Skeletal muscle satellite cell (primary cell): ENCODE results near the gene ABTB2.

Experiments used
- H3K27me3 ChIP-seq: 2 replicates; pipeline ENCODE4 v1.7.0; 2013; ENCODE audit warnings: low read length; ENCODE audit not compliant: control insufficient read depth, insufficient read depth
- H3K36me3 ChIP-seq: 2 replicates; pipeline ENCODE4 v1.7.0; 2013; ENCODE audit warnings: mild to moderate bottlenecking, control low read depth, low read length; ENCODE audit not compliant: insufficient read depth
- H3K4me1 ChIP-seq: 2 replicates; pipeline ENCODE4 v1.7.0; 2013; ENCODE audit warnings: low read length; ENCODE audit not compliant: control insufficient read depth, insufficient read depth
- H3K4me2 ChIP-seq: 2 replicates; pipeline ENCODE4 v1.7.0; 2013; ENCODE audit warnings: mild to moderate bottlenecking, low read length
- H3K4me3 ChIP-seq: 2 replicates; pipeline ENCODE4 v1.7.0; 2013; ENCODE audit warnings: low read length
- H3K9ac ChIP-seq: 2 replicates; pipeline ENCODE4 v1.7.0; 2013; ENCODE audit warnings: mild to moderate bottlenecking, low read depth, low read length, moderate library complexity
- H3K9me3 ChIP-seq: replicated peaks from 2 replicates; pipeline ENCODE4 v1.7.0; 2013; ENCODE audit warnings: mild to moderate bottlenecking, control low read depth, low read length

ABTB2 gene

DNA sequence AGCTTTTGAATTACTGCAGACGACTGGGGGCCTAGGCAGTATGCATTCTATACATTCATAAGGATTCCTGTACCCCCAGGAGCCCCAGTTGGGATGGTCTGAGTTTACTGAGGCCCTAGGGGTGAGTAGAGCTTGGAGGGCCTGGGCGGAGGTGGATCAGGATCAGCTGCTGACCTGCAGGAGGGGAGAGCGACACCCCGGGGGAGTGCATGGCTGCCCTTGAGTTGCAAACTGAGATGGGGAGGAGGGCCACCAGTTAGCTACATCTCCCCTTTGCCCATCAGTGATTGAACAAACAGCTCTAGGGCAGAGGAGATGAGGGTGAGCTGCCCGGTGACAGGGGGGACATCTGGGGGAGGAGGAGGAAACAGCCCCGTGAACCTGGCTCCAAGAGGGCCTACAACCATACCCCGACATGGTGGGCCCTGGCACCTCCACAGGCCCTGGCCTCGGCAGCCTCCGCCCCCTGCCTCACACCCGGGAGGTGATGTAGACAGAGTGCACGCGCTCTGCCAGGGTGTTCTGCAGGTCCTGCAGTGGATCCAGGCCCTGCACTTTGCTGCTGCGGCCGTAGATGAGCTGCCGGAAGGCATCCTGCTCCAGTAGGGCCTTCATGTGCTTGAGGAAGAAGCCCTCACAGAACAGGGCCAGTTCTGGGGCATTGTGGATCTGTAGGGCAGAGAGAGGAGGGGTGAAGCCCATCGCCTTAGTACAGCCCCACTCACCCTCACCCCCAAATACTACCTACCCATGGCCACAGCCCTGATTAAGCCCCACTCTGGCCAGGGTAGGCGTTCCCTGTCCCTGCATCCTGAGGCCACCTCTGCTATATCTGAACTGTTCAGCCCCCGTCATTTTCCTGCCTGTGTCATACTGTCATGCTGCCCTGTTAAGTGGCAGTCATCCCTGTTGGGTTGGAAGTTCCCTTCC is 205.6 kb downstream of the ABTB2 start:
- H3K4me2 ChIP-seq: no peak overlapping the region
- H3K9me3 ChIP-seq: no peaks in the 10 kb centered on the region
- H3K27me3 ChIP-seq: no peaks in the 10 kb centered on the region
- H3K36me3 ChIP-seq: peaks cover 62% of the 10 kb centered on the region
- H3K4me1 ChIP-seq: no peaks in the 10 kb centered on the region
- no peak overlapping the region for H3K9ac ChIP-seq
- no peak overlapping the region for H3K4me3 ChIP-seq

DNA sequence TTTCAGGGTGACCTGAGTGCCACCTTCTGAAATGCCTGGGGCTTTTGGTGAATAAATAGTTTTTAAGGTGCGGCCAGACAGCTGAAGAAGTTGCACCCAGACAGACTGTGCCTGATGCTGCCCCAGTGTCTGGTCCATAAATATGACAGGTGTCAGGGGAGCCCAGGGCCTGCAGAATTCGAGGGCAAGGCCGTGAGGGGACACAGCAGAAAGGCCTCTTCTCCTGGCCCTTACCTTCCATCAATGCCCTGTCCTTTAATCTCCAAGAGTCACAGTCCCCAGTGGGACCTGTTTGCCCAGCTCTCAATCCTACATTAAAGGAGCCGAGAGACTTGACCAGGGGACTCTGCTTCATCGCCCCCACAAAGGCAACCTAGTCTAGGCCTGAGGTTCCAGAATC is 206.6 kb downstream of the ABTB2 start:
- Histone ChIP-seq H3K36me3 (peaks cover 72% of the 10 kb centered on the region), H3K27me3 (no peaks in the 10 kb centered on the region), H3K9ac (no peak overlapping the region), H3K4me1 (no peaks in the 10 kb centered on the region), H3K4me2 (no peak overlapping the region), H3K4me3 (no peak overlapping the region), H3K9me3 (no peaks in the 10 kb centered on the region)

DNA sequence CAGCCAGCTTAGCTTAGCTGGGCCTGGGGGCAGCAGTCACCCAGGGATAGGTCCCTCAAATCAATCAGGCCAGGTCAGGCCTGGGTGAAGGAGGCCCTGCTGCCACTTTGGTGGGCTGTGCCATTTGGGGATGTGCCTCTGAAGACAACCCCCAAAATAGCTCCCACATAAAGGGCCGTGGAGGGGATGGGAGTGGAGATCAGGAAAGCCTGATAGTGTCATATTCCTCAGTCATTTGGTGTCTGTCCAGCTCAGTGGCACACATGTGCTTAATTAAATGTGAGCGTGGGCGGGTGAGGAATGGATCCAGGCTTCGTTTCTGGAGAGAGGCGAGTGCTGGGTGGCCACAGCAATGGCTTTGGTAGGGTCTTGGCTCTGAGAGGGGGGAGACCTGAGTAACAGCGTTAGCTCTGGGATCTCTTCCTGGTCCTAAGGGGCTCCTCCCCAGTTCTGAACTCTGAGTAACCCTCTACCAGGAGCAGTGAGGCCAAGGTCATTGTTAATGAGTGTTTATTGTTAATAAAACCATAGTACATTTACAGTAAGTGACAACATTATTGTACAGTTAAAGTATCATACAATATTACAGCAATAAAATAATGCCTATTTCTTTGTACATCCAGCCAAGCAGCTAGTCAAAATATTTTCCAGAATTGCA is 207.2 kb downstream of the ABTB2 start:
- no peaks in the 10 kb centered on the region for H3K27me3 ChIP-seq
- H3K4me3 ChIP-seq: no peak overlapping the region
- no peaks in the 10 kb centered on the region for H3K4me1 ChIP-seq
- no peaks in the 10 kb centered on the region for H3K9me3 ChIP-seq
- H3K4me2 ChIP-seq: no peak overlapping the region
- peaks cover 77% of the 10 kb centered on the region for H3K36me3 ChIP-seq
- H3K9ac ChIP-seq: no peak overlapping the region

DNA sequence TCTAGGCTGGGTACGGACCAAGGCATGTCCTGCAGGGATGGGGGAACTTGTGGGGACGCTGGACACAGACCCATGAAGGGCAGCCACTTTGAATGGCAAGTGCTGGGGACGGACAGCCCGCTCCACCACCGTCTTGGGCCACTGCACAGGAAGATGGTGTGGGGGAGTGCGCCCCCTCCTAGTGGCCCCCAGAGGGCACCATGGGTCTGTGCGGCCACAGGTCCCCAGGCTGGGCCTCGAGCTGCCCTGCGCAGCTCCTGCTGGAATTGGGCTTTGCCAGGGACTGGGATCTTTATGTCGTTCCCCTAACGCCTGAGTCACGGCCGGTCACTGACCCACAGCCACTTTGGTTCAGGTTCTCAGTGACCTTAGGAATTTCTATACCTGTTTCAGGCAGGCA is 208.0 kb downstream of the ABTB2 start:
- no peak overlapping the region for H3K4me3 ChIP-seq
- H3K36me3 ChIP-seq: peaks cover 79% of the 10 kb centered on the region
- no peak overlapping the region for H3K4me2 ChIP-seq
- no peak overlapping the region for H3K9ac ChIP-seq
- H3K4me1 ChIP-seq: no peaks in the 10 kb centered on the region
- no peaks in the 10 kb centered on the region for H3K9me3 ChIP-seq
- H3K27me3 ChIP-seq: no peaks in the 10 kb centered on the region

DNA sequence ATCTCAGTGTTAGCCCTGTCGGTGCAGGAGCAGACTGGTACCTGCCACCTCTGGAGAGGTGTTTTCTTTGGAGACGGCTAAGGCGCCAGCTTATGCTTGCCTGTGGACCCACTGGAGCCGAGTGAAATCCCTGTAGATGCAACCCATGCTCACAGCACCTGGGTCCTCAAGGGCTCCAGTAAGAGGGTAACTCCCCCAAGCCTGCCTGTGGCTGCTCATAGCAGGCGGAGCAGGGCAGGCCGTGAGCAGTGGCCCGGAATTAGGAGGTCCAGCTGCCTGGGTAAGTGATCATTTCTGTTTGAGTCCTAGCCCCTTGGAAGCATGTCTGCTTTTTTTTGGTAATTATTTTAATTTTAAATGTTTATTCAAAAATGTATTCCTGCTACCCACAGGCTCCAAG is 208.5 kb downstream of the ABTB2 start:
- no peaks in the 10 kb centered on the region for H3K4me1 ChIP-seq
- H3K36me3 ChIP-seq: peaks cover 80% of the 10 kb centered on the region
- H3K4me2 ChIP-seq: no peak overlapping the region
- no peaks in the 10 kb centered on the region for H3K9me3 ChIP-seq
- H3K9ac ChIP-seq: no peak overlapping the region
- no peaks in the 10 kb centered on the region for H3K27me3 ChIP-seq
- no peak overlapping the region for H3K4me3 ChIP-seq

DNA sequence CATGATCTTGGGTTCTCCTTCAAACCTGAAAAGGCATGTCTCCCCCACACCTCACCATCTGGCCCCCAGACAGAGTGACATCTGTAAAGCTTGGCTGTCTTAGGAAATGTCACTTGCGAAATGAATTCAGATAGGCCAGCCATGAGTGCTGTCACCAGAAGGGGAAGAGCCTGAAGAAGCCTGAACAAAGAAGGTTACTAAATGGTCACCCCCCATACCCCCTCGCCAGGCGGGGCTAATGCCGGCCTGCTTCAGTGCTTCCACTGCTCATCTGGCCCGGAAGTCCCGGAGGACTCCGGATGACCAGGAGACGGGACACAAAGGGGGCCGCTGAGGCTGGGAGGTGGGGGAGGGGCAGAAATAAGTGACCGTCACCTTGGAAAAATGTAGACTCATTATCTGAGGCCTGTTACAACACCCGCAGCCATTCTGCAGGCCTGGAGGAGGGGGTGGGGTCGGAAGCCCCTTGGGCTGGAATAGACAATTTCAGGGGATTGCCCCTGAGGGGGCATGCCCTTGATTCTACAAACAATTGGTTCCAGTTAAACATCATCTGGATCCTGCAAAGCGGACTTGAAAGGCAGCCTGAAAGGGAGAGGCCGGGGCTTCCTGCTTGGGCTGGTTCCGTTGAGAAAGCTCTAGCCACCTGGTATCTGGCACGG is 209.2 kb downstream of the ABTB2 start:
- no peaks in the 10 kb centered on the region for H3K27me3 ChIP-seq
- no peaks in the 10 kb centered on the region for H3K9me3 ChIP-seq
- no peaks in the 10 kb centered on the region for H3K4me1 ChIP-seq
- peaks cover 79% of the 10 kb centered on the region for H3K36me3 ChIP-seq
- no peak overlapping the region for H3K4me2 ChIP-seq
- H3K4me3 ChIP-seq: no peak overlapping the region
- no peak overlapping the region for H3K9ac ChIP-seq

DNA sequence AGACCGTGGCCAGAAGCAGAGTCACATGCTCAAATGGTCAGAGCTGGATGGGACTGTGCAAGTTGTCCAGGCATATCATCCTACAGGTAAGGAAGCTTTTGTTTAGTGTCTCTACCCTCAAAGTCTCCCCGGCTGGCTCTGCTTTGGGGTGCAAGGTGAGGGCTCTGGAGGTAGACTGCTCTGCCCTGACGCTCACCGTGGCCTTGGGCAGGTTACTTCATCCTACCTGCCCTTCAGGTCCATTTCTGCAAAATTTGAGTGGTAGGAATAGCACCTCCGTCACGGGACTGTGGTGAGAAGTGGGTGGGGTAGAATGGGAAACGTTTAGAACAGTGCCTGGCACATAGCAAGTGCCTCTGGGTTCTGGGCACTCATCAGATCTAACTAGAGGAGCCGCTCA is 210.2 kb downstream of the ABTB2 start:
- Histone ChIP-seq H3K4me1 (no peaks in the 10 kb centered on the region), H3K9ac (no peak overlapping the region), H3K4me2 (no peak overlapping the region), H3K27me3 (no peaks in the 10 kb centered on the region), H3K4me3 (no peak overlapping the region), H3K9me3 (no peaks in the 10 kb centered on the region), H3K36me3 (peaks cover 85% of the 10 kb centered on the region)

DNA sequence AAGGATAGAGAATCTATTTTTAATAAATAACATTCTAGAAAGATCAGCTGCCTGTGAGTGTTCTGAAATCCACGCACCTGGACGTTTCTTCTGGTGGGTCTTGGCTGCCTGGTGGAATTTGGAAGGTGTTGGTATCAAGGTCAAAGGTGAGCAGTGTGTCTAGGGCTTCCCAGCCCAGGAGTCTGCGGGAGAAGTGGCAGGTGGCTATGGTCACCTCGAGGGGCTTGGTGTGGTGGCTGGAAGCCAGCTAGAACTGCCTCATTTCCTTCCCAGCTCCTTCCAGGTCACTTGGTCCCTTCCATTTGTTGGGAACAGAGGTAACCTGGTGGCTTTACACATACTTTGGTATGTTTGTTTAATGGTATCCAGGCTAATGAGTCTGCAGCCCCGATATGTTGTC is 210.9 kb downstream of the ABTB2 start:
- Histone ChIP-seq H3K4me1 (no peaks in the 10 kb centered on the region), H3K9ac (no peak overlapping the region), H3K27me3 (no peaks in the 10 kb centered on the region), H3K4me2 (no peak overlapping the region), H3K36me3 (peaks cover 89% of the 10 kb centered on the region), H3K4me3 (no peak overlapping the region), H3K9me3 (no peaks in the 10 kb centered on the region)

DNA sequence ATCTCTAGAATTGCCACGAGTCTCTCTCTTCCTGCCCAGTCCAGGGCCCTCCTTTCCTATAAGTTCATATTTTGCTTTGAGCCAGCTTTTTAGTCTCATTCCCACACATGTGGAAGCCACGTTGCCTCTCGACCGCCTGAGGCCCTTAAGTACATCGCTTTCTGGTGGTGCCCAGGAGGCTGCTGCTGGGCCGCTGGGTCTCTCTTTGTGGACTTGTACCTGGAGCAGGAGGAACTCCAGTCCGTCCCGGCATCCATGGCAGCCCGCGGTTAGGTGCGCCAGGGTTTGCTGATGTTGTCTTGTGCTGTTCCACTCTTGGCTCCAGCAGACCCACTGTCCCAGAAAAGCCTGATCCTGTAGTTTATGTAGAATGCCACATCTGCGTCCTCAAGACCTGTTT is 211.4 kb downstream of the ABTB2 start:
- H3K27me3 ChIP-seq: no peaks in the 10 kb centered on the region
- no peak overlapping the region for H3K4me3 ChIP-seq
- H3K9me3 ChIP-seq: no peaks in the 10 kb centered on the region
- no peaks in the 10 kb centered on the region for H3K4me1 ChIP-seq
- no peak overlapping the region for H3K9ac ChIP-seq
- H3K36me3 ChIP-seq: peaks cover 90% of the 10 kb centered on the region
- H3K4me2 ChIP-seq: no peak overlapping the region

DNA sequence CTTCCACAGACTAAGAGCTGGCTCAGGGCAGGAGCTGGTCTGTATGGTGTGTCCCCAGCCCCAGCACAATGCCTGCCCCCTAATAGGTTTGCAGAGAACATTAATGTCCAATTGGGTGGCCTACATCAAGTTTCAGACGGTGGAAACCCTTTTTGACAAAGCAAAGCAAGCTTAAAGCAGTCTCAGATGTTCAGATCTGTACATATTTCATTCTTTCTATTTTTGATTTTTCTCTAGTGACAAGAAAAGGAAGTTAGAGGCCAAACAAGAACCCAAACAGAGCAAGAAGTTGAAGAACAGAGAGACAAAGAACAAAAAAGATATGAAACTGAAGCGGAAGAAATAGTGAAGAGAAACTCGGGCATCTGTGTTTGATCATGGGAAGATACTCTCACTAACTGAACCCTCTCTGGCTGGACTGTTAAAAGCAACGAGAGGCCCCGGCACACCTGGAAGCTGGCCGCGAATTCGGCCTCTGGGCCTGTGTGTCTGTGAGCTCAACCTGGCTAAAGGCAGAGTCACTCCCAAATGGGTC is 211.9 kb downstream of the ABTB2 start:
- no peak overlapping the region for H3K9ac ChIP-seq
- H3K27me3 ChIP-seq: no peaks in the 10 kb centered on the region
- H3K4me2 ChIP-seq: no peak overlapping the region
- H3K4me3 ChIP-seq: no peak overlapping the region
- H3K36me3 ChIP-seq: peaks cover 95% of the 10 kb centered on the region
- H3K9me3 ChIP-seq: no peaks in the 10 kb centered on the region
- no peaks in the 10 kb centered on the region for H3K4me1 ChIP-seq

DNA sequence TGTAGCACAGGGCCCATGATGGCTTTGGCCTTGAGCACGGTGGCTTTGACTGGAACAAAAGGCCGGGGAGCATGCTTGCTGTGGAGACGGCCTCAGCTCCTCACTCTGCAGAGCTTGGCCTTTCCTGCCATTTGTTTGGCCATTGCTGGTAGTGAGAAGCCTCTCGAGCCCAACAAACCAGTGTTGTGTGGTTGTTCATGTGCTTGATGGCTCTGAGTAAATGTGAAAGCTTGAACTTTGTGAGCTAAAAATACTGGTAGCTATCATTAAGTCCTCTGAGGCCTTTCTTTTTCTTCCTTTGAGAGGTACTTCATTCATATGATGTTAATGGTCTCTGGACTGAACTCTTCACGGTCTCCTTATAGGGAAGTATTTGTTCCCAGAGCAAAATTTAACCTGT is 212.7 kb downstream of the ABTB2 start:
- peaks cover 96% of the 10 kb centered on the region for H3K36me3 ChIP-seq
- H3K4me3 ChIP-seq: no peak overlapping the region

More for the DNA sequence above, 212.7 kb downstream of the ABTB2 start:
- no peaks in the 10 kb centered on the region for H3K4me1 ChIP-seq
- no peaks in the 10 kb centered on the region for H3K9me3 ChIP-seq
- no peak overlapping the region for H3K9ac ChIP-seq
- no peaks in the 10 kb centered on the region for H3K27me3 ChIP-seq
- H3K4me2 ChIP-seq: no peak overlapping the region
